H1 (cell line): ENCODE results near the gene IL1RAP. TPM values are rescaled to one million over a fixed set of nuclear protein-coding genes. Genes with fewer than 3 reads are reported as not detected.

Experiments
- CTCF ChIA-PET: fragments of 300-600 bp; sonication (Branson Sonifier 250); formaldehyde crosslinking; loops from one replicate; lab custom pipeline; 2021; ENCODE audit not compliant: partially characterized antibody; lab: Charles Lee
- POLR2A ChIA-PET: fragments of 300-600 bp; sonication (Branson Sonifier 250); formaldehyde crosslinking; loops from one replicate; lab custom pipeline; 2021; ENCODE audit warnings: inconsistent platforms; ENCODE audit not compliant: partially characterized antibody; lab: Charles Lee
- DNase-seq, 2 experiments: peaks; one replicate each; pipeline versions ENCODE4 v3.0.0 to v3.0.0-alpha.2; 2010 to 2022; ENCODE audit warnings: low spot score in 2 of 2, low read depth in 1 of 2, mixed read lengths in 1 of 2
- FAIRE-seq: peaks from 2 replicates; lab custom pipeline; 2011; peaks lifted over from hg19 to GRCh38; lab: Jason Lieb, UNC
- H2AFZ ChIP-seq: 2 replicates; pipeline ENCODE4 v1.8.1; 2012; ENCODE audit warnings: low read length, inconsistent platforms
- H2AK5ac ChIP-seq: 2 replicates; pipeline ENCODE4 v1.6.1; 2013; ENCODE audit warnings: low read depth, low read length
- H2BK120ac ChIP-seq: replicated peaks from 2 replicates; pipeline ENCODE3; 2013; ENCODE audit warnings: low read depth, low read length, inconsistent platforms
- H2BK12ac ChIP-seq: 2 replicates; pipeline ENCODE4 v1.6.1; 2013; ENCODE audit warnings: low read depth, low read length
- H2BK15ac ChIP-seq: 2 replicates; pipeline ENCODE4 v1.6.1; 2013; ENCODE audit warnings: low read length
- H2BK20ac ChIP-seq: 2 replicates; pipeline ENCODE4 v1.6.1; 2013; ENCODE audit warnings: low read length
- H2BK5ac ChIP-seq: 2 replicates; pipeline ENCODE4 v1.6.1; 2013; ENCODE audit warnings: low read depth, low read length
- H3K14ac ChIP-seq: 2 replicates; pipeline ENCODE4 v1.6.1; 2013; ENCODE audit warnings: inconsistent platforms; ENCODE audit not compliant: insufficient read length
- H3K18ac ChIP-seq: 2 replicates; pipeline ENCODE4 v1.6.1; 2013; ENCODE audit warnings: low read length; ENCODE audit errors: extremely low read depth
- H3K23ac ChIP-seq: 2 replicates; pipeline ENCODE4 v1.6.1; 2013; ENCODE audit warnings: inconsistent platforms; ENCODE audit not compliant: insufficient read length
- H3K23me2 ChIP-seq: 2 replicates; pipeline ENCODE4 v1.6.1; 2013; ENCODE audit warnings: low read depth, low read length
- H3K27ac ChIP-seq: 2 replicates; pipeline ENCODE4 v1.6.1; 2011; ENCODE audit warnings: low read depth, low read length, inconsistent platforms
- H3K27me3 ChIP-seq, 4 experiments: replicated peaks in 1 of 4; 1 replicate in 1 of 4; 2 replicates in 3 of 4; pipeline versions ENCODE4 v1.6.1 to v1.8.1; 2011 to 2013; ENCODE audit warnings: low read length in 3 of 4, mild to moderate bottlenecking in 3 of 4, inconsistent platforms in 2 of 4, mixed read lengths in 2 of 4, moderate library complexity in 1 of 4; ENCODE audit not compliant: control insufficient read depth in 3 of 4, insufficient read depth in 3 of 4; ENCODE audit errors: extremely low read depth in 1 of 4
- H3K36me3 ChIP-seq, 4 experiments: 2 replicates each; pipeline versions ENCODE4 v1.6.1 to v1.8.1; 2011 to 2013; ENCODE audit warnings: mild to moderate bottlenecking in 4 of 4, low read length in 3 of 4, moderate library complexity in 2 of 4, control low read depth in 1 of 4, inconsistent platforms in 1 of 4; ENCODE audit not compliant: insufficient read depth in 4 of 4, control insufficient read depth in 2 of 4
- H3K4ac ChIP-seq: replicated peaks from 2 replicates; pipeline ENCODE3; 2013; ENCODE audit warnings: low read length, low read depth, mixed read lengths, inconsistent platforms; ENCODE audit not compliant: insufficient read length
- H3K4me1 ChIP-seq, 4 experiments: replicated peaks in 1 of 4; 1 replicate in 1 of 4; 2 replicates in 3 of 4; pipeline versions ENCODE4 v1.6.1 to v1.8.1; 2011 to 2013; ENCODE audit warnings: low read length in 3 of 4, inconsistent platforms in 2 of 4, mixed read lengths in 1 of 4; ENCODE audit not compliant: insufficient read depth in 4 of 4, control insufficient read depth in 3 of 4
- H3K4me2 ChIP-seq, 2 experiments: 2 replicates each; pipeline versions ENCODE4 v1.6.1 to v1.8.1; 2011 to 2013; ENCODE audit warnings: low read depth in 2 of 2, low read length in 2 of 2, control low read depth in 1 of 2, inconsistent platforms in 1 of 2, mild to moderate bottlenecking in 1 of 2; ENCODE audit not compliant: insufficient read depth in 1 of 2
- H3K4me3 ChIP-seq, 4 experiments: fragments of 200-600, 300-600 bp in 1 of 4; sonication (generic), shearing (Covaris generic), sonication (Bioruptor Twin) in 1 of 4; 2 replicates each; pipeline versions ENCODE4 v1.5.1 to v1.8.1; 2011 to 2016; ENCODE audit warnings: low read length in 4 of 4, low read depth in 3 of 4, control low read depth in 2 of 4, inconsistent platforms in 2 of 4, mild to moderate bottlenecking in 2 of 4, mixed read lengths in 1 of 4, moderate library complexity in 1 of 4; ENCODE audit not compliant: insufficient read depth in 2 of 4; ENCODE audit errors: extremely low read depth in 1 of 4
- H3K56ac ChIP-seq: replicated peaks from 2 replicates; pipeline ENCODE3; 2013; ENCODE audit warnings: low read depth, mild to moderate bottlenecking, mixed read lengths, low read length, inconsistent platforms; ENCODE audit not compliant: insufficient read length
- H3K79me1 ChIP-seq: 2 replicates; pipeline ENCODE4 v1.6.1; 2013; ENCODE audit warnings: low read depth, low read length, control low read depth
- H3K79me2 ChIP-seq, 2 experiments: 2 replicates each; pipeline versions ENCODE4 v1.6.1 to v1.8.1; 2012 to 2013; ENCODE audit warnings: low read length in 2 of 2, mild to moderate bottlenecking in 2 of 2, inconsistent platforms in 1 of 2; ENCODE audit not compliant: insufficient read depth in 2 of 2, control insufficient read depth in 1 of 2
- H3K9ac ChIP-seq, 4 experiments: replicated peaks in 1 of 4; 1 replicate in 1 of 4; 2 replicates in 3 of 4; pipeline versions ENCODE4 v1.6.1 to v1.8.1; 2011 to 2013; ENCODE audit warnings: low read depth in 3 of 4, low read length in 3 of 4, control low read depth in 2 of 4, mild to moderate bottlenecking in 2 of 4, moderate library complexity in 2 of 4, inconsistent platforms in 1 of 4; ENCODE audit errors: extremely low read depth in 1 of 4
- H3K9me3 ChIP-seq, 2 experiments: 2 replicates each; pipeline versions ENCODE4 v1.6.1 to v1.8.1; 2012 to 2013; ENCODE audit warnings: mild to moderate bottlenecking in 2 of 2, moderate library complexity in 2 of 2, control low read depth in 1 of 2, inconsistent platforms in 1 of 2, low read depth in 1 of 2, low read length in 1 of 2, mixed read lengths in 1 of 2; ENCODE audit not compliant: insufficient read depth in 2 of 2
- H4K20me1 ChIP-seq, 2 experiments: replicated peaks in 1 of 2; 2 replicates each; pipeline versions ENCODE3 to v1.8.1; 2011 to 2013; ENCODE audit warnings: inconsistent platforms in 2 of 2, low read length in 2 of 2, mild to moderate bottlenecking in 1 of 2; ENCODE audit not compliant: insufficient read depth in 2 of 2, control insufficient read depth in 1 of 2
- H4K5ac ChIP-seq: 2 replicates; pipeline ENCODE4 v1.6.1; 2013; ENCODE audit warnings: low read length, low read depth, mixed read lengths, inconsistent platforms; ENCODE audit not compliant: insufficient read length
- H4K8ac ChIP-seq: 2 replicates; pipeline ENCODE4 v1.8.0; 2013; ENCODE audit warnings: mild to moderate bottlenecking, moderate library complexity, low read length, inconsistent platforms; ENCODE audit not compliant: insufficient read depth; ENCODE audit errors: extremely low read depth
- H4K91ac ChIP-seq: replicated peaks from 2 replicates; pipeline ENCODE3; 2013; ENCODE audit warnings: low read length, mixed read lengths, inconsistent platforms; ENCODE audit not compliant: insufficient read length
- ATF3 ChIP-seq: IDR thresholded peaks from 2 replicates; pipeline ENCODE4 v1.6.1; 2011; ENCODE audit warnings: low read depth, mild to moderate bottlenecking, low read length; ENCODE audit not compliant: insufficient read depth
- BACH1 ChIP-seq: IDR thresholded peaks from 2 replicates; pipeline ENCODE4 v1.6.1; 2012; ENCODE audit warnings: low read length, improper control_type of control experiment
- BRCA1 ChIP-seq: IDR thresholded peaks from 2 replicates; pipeline ENCODE4 v1.6.1; 2012; ENCODE audit warnings: low read depth, low read length, improper control_type of control experiment
- GTF2F1 ChIP-seq: IDR thresholded peaks from 2 replicates; pipeline ENCODE4 v1.6.1; 2012; ENCODE audit warnings: low read depth, low read length, improper control_type of control experiment, borderline replicate concordance
- HDAC2 ChIP-seq, 2 experiments: fragments of 300-600 bp in 1 of 2; sonication (generic) in 1 of 2; IDR thresholded peaks; 2 replicates each; pipeline ENCODE4 v1.6.1; 2011 to 2012; ENCODE audit warnings: low read depth in 2 of 2, low read length in 2 of 2, mild to moderate bottlenecking in 2 of 2, moderate library complexity in 2 of 2, borderline replicate concordance in 1 of 2, inconsistent platforms in 1 of 2
- NRF1 ChIP-seq: IDR thresholded peaks from 2 replicates; pipeline ENCODE4 v1.6.1; 2011; ENCODE audit warnings: mild to moderate bottlenecking, low read depth, low read length, improper control_type of control experiment
- RFX5 ChIP-seq: IDR thresholded peaks from 2 replicates; pipeline ENCODE4 v1.6.1; 2011; ENCODE audit warnings: low read depth, low read length, improper control_type of control experiment, borderline replicate concordance
- SP4 ChIP-seq: IDR thresholded peaks from 2 replicates; pipeline ENCODE4 v1.6.1; 2012; ENCODE audit warnings: low read length, inconsistent platforms
- USF2 ChIP-seq: IDR thresholded peaks from 2 replicates; pipeline ENCODE4 v1.6.1; 2011; ENCODE audit warnings: low read length, improper control_type of control experiment
- ZNF274 ChIP-seq: IDR thresholded peaks from 2 replicates; pipeline ENCODE4 v1.7.0; 2012; ENCODE audit warnings: low read length, borderline replicate concordance; ENCODE audit errors: extremely low read depth
- WGBS, 2 experiments: shearing (Covaris generic) in 1 of 2; methylation state at CpG; one replicate each; pipeline versions ENCODE4 v1.1.6 to v1.1.7; 2013 to 2015; ENCODE audit warnings: low lambda C conversion rate in 2 of 2, mixed read lengths in 2 of 2, inconsistent platforms in 1 of 2, low coverage in 1 of 2, missing lambda C conversion rate in 1 of 2; ENCODE audit not compliant: insufficient replicate concordance in 2 of 2, insufficient coverage in 1 of 2, insufficient read length in 1 of 2; ENCODE audit errors: extremely low coverage in 1 of 2, missing lambda C conversion rate in 1 of 2; 5-methylcytosine and 5-hydroxymethylcytosine counted together
- polyA plus RNA-seq, 7 experiments: library from polyadenylated mRNA; depleted of rRNA in 3 of 7; stranded (reverse) in 5 of 7; unstranded in 2 of 7; fragments of >200 nt in 5 of 7; fragments of 200-250 nt in 2 of 7; gene quantifications; 1 replicate in 5 of 7; 2 replicates in 1 of 7; 4 replicates in 1 of 7; pipeline versions ENCODE4 v1.2.1 to v1.2.3, GENCODE V29; 2011 to 2013; ENCODE audit warnings: missing spikeins in 2 of 7, mixed read lengths in 2 of 7
- total RNA-seq: library from RNA; stranded (reverse); fragmentation: NEBNext Ultra II Directional; extraction: Animal tissue kit (Norgen Biotek cat#: 25700); gene quantifications from 2 replicates; pipeline ENCODE4 v1.2.1, GENCODE V29; 2021

The IL1RAP gene
- total and polyA plus RNA-seq, 2 of the 8 experiments (the other 6 are each of a cell fraction or from before 2014, with no cell fraction given), result 2.4 to 3.9 TPM

- H2AK5ac ChIP-seq, result no peak overlapping the region
- H3K9ac ChIP-seq, result no peak overlapping the region
- no peak overlapping the region for H2BK20ac ChIP-seq
- no peak overlapping the region for H4K5ac ChIP-seq
- no peak overlapping the region for H4K8ac ChIP-seq
- H2BK15ac ChIP-seq, result no peak overlapping the region
- no peak overlapping the region for H4K91ac ChIP-seq
- no peak overlapping the region for H3K4ac ChIP-seq
- 78% methylated on average over 5 of the region's 5 CpGs; no CpG with 5 or more reads in 1 of the 2 experiments for WGBS, 2 experiments
- H3K27ac ChIP-seq, result no peak overlapping the region
- no peak overlapping the region for H3K56ac ChIP-seq
- no peaks in the 10 kb centered on the region for H3K9me3 ChIP-seq
- CTCF ChIA-PET, result interaction anchor here (0.6 to 1.5 kb wide), 2 partner anchors 9 to 566 kb away, joined by 3 to 5 read pairs; no protein-coding TSS in a partner anchor
- DNase-seq (no peak), FAIRE-seq (no peak)
- no peaks in the 10 kb centered on the region for H4K20me1 ChIP-seq
- no peaks in the 10 kb centered on the region for H3K36me3 ChIP-seq
- H3K27me3 ChIP-seq, result no peaks in the 10 kb centered on the region
- no peaks in the 10 kb centered on the region for H3K4me1 ChIP-seq
- H2BK12ac ChIP-seq, result no peak overlapping the region
- H3K23me2 ChIP-seq, result no peaks in the 10 kb centered on the region
- H2BK120ac ChIP-seq, result no peak overlapping the region
- no peak overlapping the region for H3K4me2 ChIP-seq
- no peak overlapping the region for H3K18ac ChIP-seq
- no peak overlapping the region for H3K14ac ChIP-seq
- no peak overlapping the region for H2AFZ ChIP-seq
- H2BK5ac ChIP-seq, result no peak overlapping the region
- H3K79me2 ChIP-seq, result no peaks in the 10 kb centered on the region
- no peaks in the 10 kb centered on the region; the same call in 1 of the 2 replicates for H3K79me1 ChIP-seq
- H3K23ac ChIP-seq, result no peak overlapping the region
- no peak overlapping the region for H3K4me3 ChIP-seq
- POLR2A ChIA-PET, result no interaction called here
- TF ChIP-seq ATF3, result no peak
- no peak for TF ChIP-seq USF2
- TF ChIP-seq BRCA1, result no peak
- TF ChIP-seq HDAC2 (IDR thresholded peaks at IDR 0.05; ENCODE audit: borderline replicate concordance in 1 of 2, low read depth in 2 of 2, low read length in 2 of 2), result no peak
- no peak for TF ChIP-seq BACH1
- no peak for TF ChIP-seq NRF1
- TF ChIP-seq GTF2F1, result no peak
- TF ChIP-seq RFX5, result no peak
- TF ChIP-seq ZNF274, result no peak
- no peak for TF ChIP-seq SP4
Measured at GRCh38 chr3:190526787-190527762, 13.2 kb downstream of the IL1RAP start.
